Measurements from ENCODE around the gene ALOX15B. TPM values are rescaled to one million over a fixed set of nuclear protein-coding genes. Genes with fewer than 3 reads are reported as not detected.

ALOX15B gene
- total and polyA plus RNA-seq, 2 of the 13 experiments (the other 11 are each of a cell fraction or from before 2014, with no cell fraction given): not detected

DNA sequence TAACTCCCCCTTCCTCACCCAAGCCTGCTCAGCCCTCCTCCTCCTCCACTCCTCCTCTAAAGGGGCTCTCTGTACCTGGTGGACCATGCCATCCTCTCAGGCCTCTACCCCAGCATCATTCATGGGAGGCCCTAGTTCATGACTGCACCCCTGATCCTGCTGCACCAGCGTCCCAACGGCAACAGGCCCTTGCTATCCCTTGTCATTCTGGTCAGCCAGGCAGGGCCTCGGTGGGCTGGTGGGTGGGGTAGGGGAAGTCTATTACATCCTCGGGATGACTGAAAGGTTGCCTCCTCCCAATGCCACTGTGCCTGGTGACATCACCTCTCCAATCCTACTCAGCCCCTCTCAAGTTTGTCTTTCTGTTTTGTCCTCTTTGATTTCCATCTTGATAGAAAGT, 28.9 kb downstream of the ALOX15B start:
- TF ChIP-seq POLR2A (IDR thresholded peaks at IDR 0.05; ENCODE audit: insufficient read depth in 1 of 2, low read depth in 2 of 2, low read length in 2 of 2): peak in 1 of 2 experiments; percentile 48; a peak in 1 of 4 replicates
- TF ChIP-seq ZNF782 (CRISPR knock-in tag; IDR thresholded peaks at IDR 0.05; ENCODE audit: borderline replicate concordance): no peak
- no peak for TF ChIP-seq RFX5 (IDR thresholded peaks at IDR 0.05; ENCODE audit: low read depth, low read length)
- TF ChIP-seq ZNF230 (CRISPR knock-in tag; IDR thresholded peaks at IDR 0.05): no peak
- peak; percentile 43 for TF ChIP-seq AGO1 (IDR thresholded peaks at IDR 0.05; ENCODE audit: low read depth, low read length, poor library complexity, severe bottlenecking)
- TF ChIP-seq AKAP8 (CRISPR knock-in tag; IDR thresholded peaks at IDR 0.05): 0 out of 2 replicates have a peak, but pooled peaks have one; percentile 8
- TF ChIP-seq MTERF4 (CRISPR knock-in tag; IDR thresholded peaks at IDR 0.05): 0 out of 2 replicates have a peak, but pooled peaks have one; percentile 16
- no peak for TF ChIP-seq SPEN (CRISPR knock-in tag; IDR thresholded peaks at IDR 0.05; ENCODE audit: low read depth)
- TF ChIP-seq NONO (IDR thresholded peaks at IDR 0.05): no peak
- peak; percentile 16; the same call in 1 of the 2 replicates for TF ChIP-seq NONO (CRISPR knock-in tag; conservative IDR thresholded peaks at IDR 0.05)
- TF ChIP-seq PLRG1 (conservative IDR thresholded peaks at IDR 0.05): no peak
- TF ChIP-seq SP4 (CRISPR knock-in tag; IDR thresholded peaks at IDR 0.05): no peak
- peak; percentile 82; the same call in 1 of the 2 replicates for TF ChIP-seq HOXA7 (CRISPR knock-in tag; IDR thresholded peaks at IDR 0.05)
- 0 out of 2 replicates have a peak, but pooled peaks have one; percentile 7 for TF ChIP-seq IRX3 (CRISPR knock-in tag; IDR thresholded peaks at IDR 0.05; ENCODE audit: borderline replicate concordance, low read depth)
- no peak for TF ChIP-seq REPIN1 (CRISPR knock-in tag; IDR thresholded peaks at IDR 0.05; ENCODE audit: borderline replicate concordance, low read depth)
- TF ChIP-seq, protein P1, sequence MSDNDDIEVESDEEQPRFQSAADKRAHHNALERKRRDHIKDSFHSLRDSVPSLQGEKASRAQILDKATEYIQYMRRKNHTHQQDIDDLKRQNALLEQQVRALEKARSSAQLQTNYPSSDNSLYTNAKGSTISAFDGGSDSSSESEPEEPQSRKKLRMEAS (IDR thresholded peaks at IDR 0.05): no peak
- 0 out of 2 replicates have a peak, but pooled peaks have one; percentile 1 for TF ChIP-seq ZNF605 (CRISPR knock-in tag; IDR thresholded peaks at IDR 0.05)
- TF ChIP-seq ZNF674 (CRISPR knock-in tag; IDR thresholded peaks at IDR 0.05; ENCODE audit: low read depth): no peak
- no peak for TF ChIP-seq ZNF784 (CRISPR knock-in tag; IDR thresholded peaks at IDR 0.05; ENCODE audit: borderline replicate concordance)
- 0 out of 2 replicates have a peak, but pooled peaks have one; percentile 23 for TF ChIP-seq POLR2G (IDR thresholded peaks at IDR 0.05; ENCODE audit: low read depth, low read length)
- no peak for TF ChIP-seq ZNF326 (CRISPR knock-in tag; IDR thresholded peaks at IDR 0.05; ENCODE audit: borderline replicate concordance)
- H3K4me2 ChIP-seq (ENCODE audit: low read depth, low read length): no peak overlapping the region
- ATAC-seq (no peak), DNase-seq (ENCODE audit: low spot score) (no peak), FAIRE-seq (no peak)
- H3K36me3 ChIP-seq (replicated peaks in 1 of 2; ENCODE audit: control insufficient read depth in 1 of 2, insufficient read depth in 2 of 2, low read length in 2 of 2): no peaks in the 10 kb centered on the region
- no TSS peak for BruUV-seq (replicated peaks)
- WGBS (ENCODE audit: low lambda C conversion rate): 56% methylated on average over 2 of the region's 4 CpGs
- H4K20me1 ChIP-seq (ENCODE audit: insufficient read depth, low read length): peaks cover 21% of the 10 kb centered on the region
- H2AFZ ChIP-seq (ENCODE audit: low read length): no peak overlapping the region
- in situ Hi-C loops (cut with HindIII; ENCODE audit: extremely low pct_ligation_motif_present, low pct_unique_long_range_greater_than_20kb) (no loop called here), intact Hi-C loops (cut with micrococcal nuclease; ENCODE audit: unreplicated experiment) (no loop called here)
- ChIA-PET CTCF (ENCODE audit: low intra/inter-chr PET ratio, low total read pairs) (no interaction called here), POLR2A (no interaction called here)
- H3K27me3 ChIP-seq (ENCODE audit: control insufficient read depth in 1 of 2, insufficient read depth in 2 of 2, low read length in 2 of 2): peaks cover 18 to 51% of the 10 kb centered on the region in 2 experiments
- no peak overlapping the region for H3K9ac ChIP-seq (ENCODE audit: insufficient read depth, low read depth, low read length)
- H3K79me2 ChIP-seq (ENCODE audit: insufficient read depth, low read length): no peaks in the 10 kb centered on the region
- H3K27ac ChIP-seq (ENCODE audit: extremely low read length, insufficient read depth, low read length): no peak overlapping the region
- H3K4me1 ChIP-seq (ENCODE audit: insufficient read depth, low read length): no peaks in the 10 kb centered on the region
- H3K4me3 ChIP-seq (replicated peaks in 1 of 3; ENCODE audit: insufficient read depth in 1 of 3, low read depth in 2 of 3, low read length in 3 of 3): no peak overlapping the region
- H3K9me3 ChIP-seq (ENCODE audit: low read length): no peaks in the 10 kb centered on the region
